NB4 (cell line): ENCODE results near the gene BLVRB.

Source experiments
- MYC ChIP-seq: IDR thresholded peaks from 2 replicates; pipeline ENCODE4 v1.6.1; 2011; ENCODE audit warnings: low read depth, low read length
- POLR2A ChIP-seq: IDR thresholded peaks from 2 replicates; pipeline ENCODE4 v1.6.1; 2011; ENCODE audit warnings: mild to moderate bottlenecking; ENCODE audit not compliant: insufficient read length; ENCODE audit errors: extremely low read depth
- TF ChIP-seq, protein P1 (sequence below): IDR thresholded peaks from one replicate; pipeline ENCODE4 v1.5.1; 2012; ENCODE audit warnings: low read depth, low read length

DNA sequence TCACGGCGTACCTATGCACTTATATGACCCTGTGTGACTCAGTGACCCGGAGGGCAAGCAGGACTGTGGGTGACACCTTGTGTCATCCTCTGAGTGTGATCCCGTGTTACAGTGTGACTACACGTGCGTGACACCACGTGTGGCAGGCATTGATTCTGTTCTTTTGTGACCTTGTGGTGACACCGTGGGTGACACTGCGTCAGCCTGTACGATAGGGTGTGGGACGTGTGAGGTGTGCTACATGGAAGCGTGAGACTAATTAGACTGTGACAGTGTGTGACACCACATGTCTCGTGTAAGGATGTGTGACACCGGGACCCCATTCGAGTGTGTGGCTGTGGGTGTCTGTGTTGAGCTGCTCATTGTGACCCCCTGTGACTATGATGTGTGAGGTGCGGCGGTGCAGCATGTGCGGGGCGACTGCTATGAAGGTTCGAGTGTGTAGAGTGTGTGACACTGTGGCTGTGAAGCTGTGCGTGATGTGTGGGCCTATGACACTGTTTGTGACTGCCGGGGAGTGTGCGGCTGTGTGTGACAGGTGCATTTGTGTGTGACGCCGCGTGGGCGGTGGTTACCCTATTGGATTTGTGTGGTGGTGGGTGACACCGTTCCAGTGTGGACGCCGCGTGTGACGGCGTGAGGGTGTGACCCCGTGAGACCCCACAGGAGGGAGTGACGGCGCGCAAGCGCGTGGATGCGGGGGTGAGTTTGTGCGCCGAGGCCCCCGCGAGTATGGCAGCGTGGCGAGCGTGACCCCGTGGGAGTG, 857 bp upstream of the BLVRB start:
- TF ChIP-seq, protein P1, sequence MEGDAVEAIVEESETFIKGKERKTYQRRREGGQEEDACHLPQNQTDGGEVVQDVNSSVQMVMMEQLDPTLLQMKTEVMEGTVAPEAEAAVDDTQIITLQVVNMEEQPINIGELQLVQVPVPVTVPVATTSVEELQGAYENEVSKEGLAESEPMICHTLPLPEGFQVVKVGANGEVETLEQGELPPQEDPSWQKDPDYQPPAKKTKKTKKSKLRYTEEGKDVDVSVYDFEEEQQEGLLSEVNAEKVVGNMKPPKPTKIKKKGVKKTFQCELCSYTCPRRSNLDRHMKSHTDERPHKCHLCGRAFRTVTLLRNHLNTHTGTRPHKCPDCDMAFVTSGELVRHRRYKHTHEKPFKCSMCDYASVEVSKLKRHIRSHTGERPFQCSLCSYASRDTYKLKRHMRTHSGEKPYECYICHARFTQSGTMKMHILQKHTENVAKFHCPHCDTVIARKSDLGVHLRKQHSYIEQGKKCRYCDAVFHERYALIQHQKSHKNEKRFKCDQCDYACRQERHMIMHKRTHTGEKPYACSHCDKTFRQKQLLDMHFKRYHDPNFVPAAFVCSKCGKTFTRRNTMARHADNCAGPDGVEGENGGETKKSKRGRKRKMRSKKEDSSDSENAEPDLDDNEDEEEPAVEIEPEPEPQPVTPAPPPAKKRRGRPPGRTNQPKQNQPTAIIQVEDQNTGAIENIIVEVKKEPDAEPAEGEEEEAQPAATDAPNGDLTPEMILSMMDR: no peak
- TF ChIP-seq POLR2A: no peak
- TF ChIP-seq MYC: 0 out of 2 replicates have a peak, but pooled peaks have one; percentile 4
